Measurements from ENCODE around the gene B4GALNT4. TPM values are rescaled to one million over a fixed set of nuclear protein-coding genes. Genes with fewer than 3 reads are reported as not detected.

The B4GALNT4 gene
- total RNA-seq, 1 donor from 2014 or later: 16.4 TPM

GRCh38 chr11:325796-326591, 43.3 kb upstream of the B4GALNT4 start:
- Histone ChIP-seq H3K36me3 (no peaks in the 10 kb centered on the region), H3K79me2 (ENCODE audit: low read depth) (no peaks in the 10 kb centered on the region), H3K27me3 (no peaks in the 10 kb centered on the region), H3K4me2 (no peak overlapping the region), H3K9ac (no peak overlapping the region), H3K27ac (no peak overlapping the region), H3K9me3 (ENCODE audit: low read depth) (no peaks in the 10 kb centered on the region), H2AFZ (replicated peaks) (no peak overlapping the region), H4K20me1 (ENCODE audit: low read depth) (no peaks in the 10 kb centered on the region), H3K4me1 (peaks cover 10% of the 10 kb centered on the region), H3F3A (ENCODE audit: low read depth) (peaks cover 9% of the 10 kb centered on the region), H3K4me3 (no peak overlapping the region)
- Mint-ChIP-seq H3K9me3 (peaks cover 8% of the 10 kb centered on the region), H3K36me3 (no peaks in the 10 kb centered on the region), H3K27me3 (ENCODE audit: insufficient read depth, low read depth) (no peaks in the 10 kb centered on the region), H3K27ac (peak overlapping the region; percentile 96), H3K4me3 (no peak overlapping the region), H3K4me1 (peaks cover 39% of the 10 kb centered on the region)
- TF ChIP-seq EZH2phosphoT487 (IDR thresholded peaks at IDR 0.05) (no peak), CTCF (IDR thresholded peaks at IDR 0.05) (no peak), EZH2 (IDR thresholded peaks at IDR 0.05) (no peak)
- no peak for DNase-seq (ENCODE audit: low spot score)

GRCh38 chr11:326592-326841, 42.8 kb upstream of the B4GALNT4 start:
- H3K27ac ChIP-seq: no peak overlapping the region
- H3K4me1 ChIP-seq: peaks cover 10% of the 10 kb centered on the region
- H3K9ac ChIP-seq: no peak overlapping the region
- peaks cover 38% of the 10 kb centered on the region for H3K4me1 Mint-ChIP-seq
- H3K27ac Mint-ChIP-seq: peak overlapping the region; percentile 96
- H4K20me1 ChIP-seq (ENCODE audit: low read depth): no peaks in the 10 kb centered on the region
- no peak for DNase-seq (ENCODE audit: low spot score)
- no peaks in the 10 kb centered on the region for H3K27me3 Mint-ChIP-seq (ENCODE audit: insufficient read depth, low read depth)
- H3K36me3 Mint-ChIP-seq: no peaks in the 10 kb centered on the region
- H3K4me2 ChIP-seq: no peak overlapping the region
- no peaks in the 10 kb centered on the region for H3K36me3 ChIP-seq
- TF ChIP-seq EZH2phosphoT487 (IDR thresholded peaks at IDR 0.05) (no peak), EZH2 (IDR thresholded peaks at IDR 0.05) (no peak), CTCF (IDR thresholded peaks at IDR 0.05) (no peak)
- no peaks in the 10 kb centered on the region for H3K79me2 ChIP-seq (ENCODE audit: low read depth)
- H3F3A ChIP-seq (ENCODE audit: low read depth): peaks cover 9% of the 10 kb centered on the region
- peaks cover 14% of the 10 kb centered on the region for H3K9me3 Mint-ChIP-seq
- no peaks in the 10 kb centered on the region for H3K27me3 ChIP-seq
- H3K4me3 Mint-ChIP-seq: no peak overlapping the region
- H3K9me3 ChIP-seq (ENCODE audit: low read depth): no peaks in the 10 kb centered on the region
- H3K4me3 ChIP-seq: no peak overlapping the region
- H2AFZ ChIP-seq (replicated peaks): no peak overlapping the region

- Histone ChIP-seq H3K36me3 (no peaks in the 10 kb centered on the region), H3F3A (ENCODE audit: low read depth) (peaks cover 9% of the 10 kb centered on the region), H3K9me3 (ENCODE audit: low read depth) (no peaks in the 10 kb centered on the region), H3K4me1 (peaks cover 10% of the 10 kb centered on the region), H4K20me1 (ENCODE audit: low read depth) (no peaks in the 10 kb centered on the region), H3K27ac (no peak overlapping the region), H3K4me2 (no peak overlapping the region), H3K79me2 (ENCODE audit: low read depth) (no peaks in the 10 kb centered on the region), H3K4me3 (no peak overlapping the region), H3K9ac (no peak overlapping the region), H2AFZ (replicated peaks) (no peak overlapping the region), H3K27me3 (no peaks in the 10 kb centered on the region)
- peaks cover 2% of the 10 kb centered on the region for H3K36me3 Mint-ChIP-seq
- no peak for TF ChIP-seq EZH2 (IDR thresholded peaks at IDR 0.05)
- TF ChIP-seq CTCF (IDR thresholded peaks at IDR 0.05): no peak
- TF ChIP-seq EZH2phosphoT487 (IDR thresholded peaks at IDR 0.05): no peak
- DNase-seq (ENCODE audit: low spot score): no peak
- H3K27me3 Mint-ChIP-seq (ENCODE audit: insufficient read depth, low read depth): peaks cover 3% of the 10 kb centered on the region
- H3K4me3 Mint-ChIP-seq: peak overlapping the region; percentile 50
- peaks cover 41% of the 10 kb centered on the region for H3K4me1 Mint-ChIP-seq
- H3K27ac Mint-ChIP-seq: peak overlapping the region; percentile 96
- peaks cover 16% of the 10 kb centered on the region for H3K9me3 Mint-ChIP-seq
These were observed 42.3 kb upstream of the B4GALNT4 start for GRCh38 chr11:326842-327580.

All from neural progenitor cell (in vitro differentiated cells).